Thyroid gland (tissue), 4 donors: ENCODE measurements around the gene HOXB1.

Experiments
- POLR2A ChIP-seq, 2 donors: fragments of 450-650 bp; IDR thresholded peaks; one replicate each; pipeline ENCODE4 v1.6.1; 2017; ENCODE audit warnings: antibody characterized with exemption in 2 of 2, mild to moderate bottlenecking in 2 of 2, moderate library complexity in 1 of 2
- TF ChIP-seq, protein P1 (sequence below), 6 experiments: fragments of 200-600 bp in 3 of 6; fragments of 450-650 bp in 3 of 6; sonication (generic) in 3 of 6; IDR thresholded peaks; one replicate each; pipeline ENCODE4 v1.5.1; 2016 to 2019; ENCODE audit warnings: antibody characterized with exemption in 6 of 6, mild to moderate bottlenecking in 2 of 6, inconsistent platforms in 1 of 6, moderate library complexity in 1 of 6

DNA sequence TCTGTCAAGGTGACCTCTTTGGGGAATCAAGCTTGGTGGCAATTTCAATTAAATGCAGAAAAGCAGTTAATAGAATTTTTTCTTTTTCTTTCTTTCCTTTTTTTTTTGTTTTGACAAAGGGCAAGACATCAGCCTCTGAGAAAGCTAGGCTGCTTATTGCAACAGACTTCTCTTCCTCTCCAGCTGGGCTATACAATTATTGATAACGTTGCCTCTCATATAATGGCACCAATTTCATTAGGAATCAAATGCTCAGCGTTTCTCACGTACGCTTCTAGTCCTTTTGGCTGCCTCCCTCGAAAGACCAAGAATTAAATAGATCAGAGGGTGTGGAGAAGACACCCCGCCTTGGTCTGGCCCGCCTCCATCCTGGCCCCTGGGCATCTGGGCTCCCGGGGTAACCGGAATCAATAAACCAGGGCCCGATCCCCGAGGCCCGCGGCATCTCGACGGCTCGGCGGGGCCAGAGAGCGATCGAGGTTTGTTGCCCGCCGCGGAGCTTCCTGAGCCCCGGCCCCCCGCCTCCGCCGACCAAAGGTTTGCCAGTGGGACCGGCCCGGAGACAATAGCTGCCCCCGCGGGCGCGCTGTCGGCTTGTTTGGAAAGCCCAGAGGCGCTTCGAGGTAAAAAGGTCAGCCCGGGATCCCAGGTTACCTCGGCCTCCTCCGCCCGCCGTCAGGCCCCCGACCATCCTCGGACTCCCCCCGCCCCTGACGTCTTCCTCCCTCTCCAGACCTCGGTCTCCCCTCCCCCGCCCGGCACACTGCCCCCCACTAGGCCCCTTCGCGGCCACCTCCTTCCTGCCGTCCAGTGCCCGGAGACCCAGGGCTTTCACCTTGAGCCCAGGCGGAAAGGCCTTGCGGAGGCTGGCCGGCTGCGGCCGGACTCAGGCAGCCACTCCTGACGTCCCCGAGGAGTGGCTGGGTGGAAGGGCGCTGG lies 3.9 kb downstream of the HOXB1 start:
- TF ChIP-seq, protein P1, sequence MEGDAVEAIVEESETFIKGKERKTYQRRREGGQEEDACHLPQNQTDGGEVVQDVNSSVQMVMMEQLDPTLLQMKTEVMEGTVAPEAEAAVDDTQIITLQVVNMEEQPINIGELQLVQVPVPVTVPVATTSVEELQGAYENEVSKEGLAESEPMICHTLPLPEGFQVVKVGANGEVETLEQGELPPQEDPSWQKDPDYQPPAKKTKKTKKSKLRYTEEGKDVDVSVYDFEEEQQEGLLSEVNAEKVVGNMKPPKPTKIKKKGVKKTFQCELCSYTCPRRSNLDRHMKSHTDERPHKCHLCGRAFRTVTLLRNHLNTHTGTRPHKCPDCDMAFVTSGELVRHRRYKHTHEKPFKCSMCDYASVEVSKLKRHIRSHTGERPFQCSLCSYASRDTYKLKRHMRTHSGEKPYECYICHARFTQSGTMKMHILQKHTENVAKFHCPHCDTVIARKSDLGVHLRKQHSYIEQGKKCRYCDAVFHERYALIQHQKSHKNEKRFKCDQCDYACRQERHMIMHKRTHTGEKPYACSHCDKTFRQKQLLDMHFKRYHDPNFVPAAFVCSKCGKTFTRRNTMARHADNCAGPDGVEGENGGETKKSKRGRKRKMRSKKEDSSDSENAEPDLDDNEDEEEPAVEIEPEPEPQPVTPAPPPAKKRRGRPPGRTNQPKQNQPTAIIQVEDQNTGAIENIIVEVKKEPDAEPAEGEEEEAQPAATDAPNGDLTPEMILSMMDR (IDR thresholded peaks at IDR 0.05) = no peak
- no peak for TF ChIP-seq POLR2A (IDR thresholded peaks at IDR 0.05)
